Tibial artery (tissue), 4 donors: ENCODE results near the gene AQP12B.

Experiments used
- DNase-seq, 2 donors: peaks; one replicate each; pipeline ENCODE4 v3.0.0-alpha.2; 2019
- H3K27ac ChIP-seq, 2 donors: fragments of 200-600 bp; sonication (generic) in 1 of 2; 1 replicate in 1 of 2; 2 replicates in 1 of 2; pipeline ENCODE4 v1.5.1; 2018 to 2019; ENCODE audit warnings: mild to moderate bottlenecking in 1 of 2
- H3K27me3 ChIP-seq, 2 donors: fragments of 200-600 bp; sonication (generic) in 1 of 2; one replicate each; pipeline versions ENCODE4 v1.5.1 to v1.6.0; 2016 to 2019
- H3K36me3 ChIP-seq, 3 donors: fragments of 200-600 bp; sonication (generic) in 2 of 3; one replicate each; pipeline ENCODE4 v1.5.1; 2016 to 2019; ENCODE audit warnings: mild to moderate bottlenecking in 2 of 3
- H3K4me1 ChIP-seq, 4 donors: fragments of 200-600 bp; sonication (generic) in 2 of 4; 1 replicate in 3 of 4; 2 replicates in 1 of 4; pipeline ENCODE4 v1.5.1; 2016 to 2019
- H3K4me3 ChIP-seq, 2 donors: fragments of 200-600 bp; sonication (generic) in 1 of 2; 1 replicate in 1 of 2; 2 replicates in 1 of 2; pipeline ENCODE4 v1.5.1; 2018 to 2019; ENCODE audit warnings: mild to moderate bottlenecking in 2 of 2
- H3K9me3 ChIP-seq, 3 donors: fragments of 200-600 bp; sonication (generic) in 1 of 3; one replicate each; pipeline ENCODE4 v1.5.1; 2016 to 2019
- CTCF ChIP-seq, 2 experiments: fragments of 200-600 bp in 1 of 2; fragments of 450-650 bp in 1 of 2; IDR thresholded peaks; one replicate each; pipeline ENCODE4 v1.5.1; 2017 to 2019; ENCODE audit warnings: antibody characterized with exemption in 2 of 2, mild to moderate bottlenecking in 1 of 2, moderate library complexity in 1 of 2
- intact Hi-C: fragments of 100-400 bp; cut with DNase I; formaldehyde crosslinking; loops from one replicate; pipeline ENCODE4 v1.15.0; 2023; ENCODE audit warnings: low total_unique reads

The AQP12B gene

GRCh38 chr2:240640939-240641338 lies 41.7 kb downstream of the AQP12B start:
- TF ChIP-seq CTCF (IDR thresholded peaks at IDR 0.05), result no peak
- peak in 1 of 2 donors; percentile 35 for DNase-seq

GRCh38 chr2:240639566-240639965 lies 43.1 kb downstream of the AQP12B start:
- peaks cover 0 to 58% of the 10 kb centered on the region in 2 donors for H3K27me3 ChIP-seq
- H3K27ac ChIP-seq, result no peak overlapping the region
- H3K36me3 ChIP-seq, result no peaks in the 10 kb centered on the region
- no peak overlapping the region for H3K4me3 ChIP-seq
- intact Hi-C loops, result no loop called here
- no peak for TF ChIP-seq CTCF (IDR thresholded peaks at IDR 0.05)
- DNase-seq, result no peak
- H3K4me1 ChIP-seq, result no peaks in the 10 kb centered on the region
- H3K9me3 ChIP-seq, result no peaks in the 10 kb centered on the region

More at GRCh38 chr2:240640939-240641338, 41.7 kb downstream of the AQP12B start:
- H3K4me1 ChIP-seq, result no peaks in the 10 kb centered on the region
- peaks cover 0 to 65% of the 10 kb centered on the region in 2 donors for H3K27me3 ChIP-seq
- H3K9me3 ChIP-seq, result no peaks in the 10 kb centered on the region
- no peak overlapping the region for H3K27ac ChIP-seq
- no peaks in the 10 kb centered on the region for H3K36me3 ChIP-seq
- no peak overlapping the region for H3K4me3 ChIP-seq
- intact Hi-C loops, result no loop called here

GRCh38 chr2:240638512-240639160 lies 44.0 kb downstream of the AQP12B start:
- Histone ChIP-seq H3K27me3 (peaks cover 0 to 49% of the 10 kb centered on the region in 2 donors), H3K4me1 (no peaks in the 10 kb centered on the region), H3K36me3 (no peaks in the 10 kb centered on the region), H3K4me3 (no peak overlapping the region), H3K27ac (no peak overlapping the region), H3K9me3 (peaks cover 0 to 2% (median 0%) of the 10 kb centered on the region in 3 donors)
- intact Hi-C loops, result no loop called here
- DNase-seq, result peak in 1 of 2 donors; percentile 49
- no peak for TF ChIP-seq CTCF (IDR thresholded peaks at IDR 0.05)

- peaks cover 0 to 42% of the 10 kb centered on the region in 2 donors for H3K27me3 ChIP-seq
Observed at GRCh38 chr2:240637901-240638345, 44.8 kb downstream of the AQP12B start.

GRCh38 chr2:240637116-240637900 lies 45.4 kb downstream of the AQP12B start:
- no peak for TF ChIP-seq CTCF (IDR thresholded peaks at IDR 0.05)
- H3K36me3 ChIP-seq, result no peaks in the 10 kb centered on the region
- H3K4me1 ChIP-seq, result no peaks in the 10 kb centered on the region
- no peak overlapping the region for H3K27ac ChIP-seq
- H3K27me3 ChIP-seq, result peaks cover 0 to 36% of the 10 kb centered on the region in 2 donors
- H3K9me3 ChIP-seq, result peaks cover 0 to 3% (median 0%) of the 10 kb centered on the region in 3 donors
- intact Hi-C loops, result no loop called here
- no peak overlapping the region for H3K4me3 ChIP-seq
- peak in 1 of 2 donors; percentile 49 for DNase-seq

More at GRCh38 chr2:240637901-240638345, 44.8 kb downstream of the AQP12B start:
- Histone ChIP-seq H3K4me3 (no peak overlapping the region), H3K9me3 (peaks cover 0 to 3% (median 0%) of the 10 kb centered on the region in 3 donors), H3K27ac (no peak overlapping the region), H3K36me3 (no peaks in the 10 kb centered on the region), H3K4me1 (no peaks in the 10 kb centered on the region)
- TF ChIP-seq CTCF (IDR thresholded peaks at IDR 0.05), result no peak
- intact Hi-C loops, result no loop called here
- peak in 1 of 2 donors; percentile 48 for DNase-seq
